Loucy (cell line): ENCODE measurements around the gene ALAD.

ENCODE experiments used
- H2AFZ ChIP-seq: fragments of 200-600 bp; sonication (generic); 2 replicates; pipeline ENCODE4 v1.6.0; 2016; ENCODE audit warnings: antibody characterized with exemption, mild to moderate bottlenecking, low read length, moderate library complexity
- H3F3A ChIP-seq: fragments of 200-600 bp; 2 replicates; pipeline ENCODE4 v1.6.0; 2016; ENCODE audit warnings: antibody characterized with exemption, low read depth, mild to moderate bottlenecking
- H3K27me3 ChIP-seq: fragments of 200-600 bp; sonication (generic); 2 replicates; pipeline ENCODE4 v1.6.1; 2014; ENCODE audit warnings: low read length, mild to moderate bottlenecking; ENCODE audit not compliant: insufficient read depth, poor library complexity, severe bottlenecking
- H3K36me3 ChIP-seq: fragments of 200-600 bp; sonication (generic); 2 replicates; pipeline ENCODE4 v1.6.1; 2016; ENCODE audit warnings: low read length; ENCODE audit not compliant: insufficient read depth
- H3K4me1 ChIP-seq: fragments of 200-600 bp; sonication (generic); 2 replicates; pipeline ENCODE4 v1.5.1; 2014; ENCODE audit warnings: low read length, mild to moderate bottlenecking; ENCODE audit not compliant: insufficient read depth, poor library complexity, severe bottlenecking
- H3K4me2 ChIP-seq: fragments of 200-600 bp; sonication (generic); 2 replicates; pipeline ENCODE4 v1.6.0; 2014; ENCODE audit warnings: antibody characterized with exemption, low read length, low read depth, mild to moderate bottlenecking; ENCODE audit not compliant: poor library complexity, severe bottlenecking
- H3K4me3 ChIP-seq: fragments of 200-600 bp; sonication (generic); 2 replicates; pipeline ENCODE4 v1.5.1; 2014; ENCODE audit warnings: low read length, mild to moderate bottlenecking, mixed read lengths; ENCODE audit not compliant: poor library complexity, severe bottlenecking
- H3K79me2 ChIP-seq: fragments of 200-600 bp; sonication (generic); 2 replicates; pipeline ENCODE4 v1.6.1; 2014; ENCODE audit warnings: low read length; ENCODE audit not compliant: insufficient read depth
- H3K9ac ChIP-seq: fragments of 200-600 bp; sonication (generic); 2 replicates; pipeline ENCODE4 v1.6.0; 2014; ENCODE audit warnings: mild to moderate bottlenecking, low read depth, low read length, moderate library complexity; ENCODE audit not compliant: poor library complexity, severe bottlenecking
- H3K9me2 ChIP-seq: fragments of 200-600 bp; sonication (generic); replicated peaks from 2 replicates; pipeline ENCODE4 v1.6.1; 2016; ENCODE audit warnings: low read depth, low read length, mixed read lengths
- H3K9me3 ChIP-seq: fragments of 200-600 bp; sonication (generic); 2 replicates; pipeline ENCODE4 v1.6.1; 2014; ENCODE audit warnings: mild to moderate bottlenecking, antibody characterized with exemption, low read length, low read depth; ENCODE audit not compliant: insufficient read depth
- H4K20me1 ChIP-seq: fragments of 200-600 bp; sonication (generic); 2 replicates; pipeline ENCODE4 v1.6.0; 2014; ENCODE audit warnings: antibody characterized with exemption, low read length, mild to moderate bottlenecking; ENCODE audit not compliant: insufficient read depth, poor library complexity, severe bottlenecking
- CTCF ChIP-seq: fragments of 200-600 bp; sonication (generic); conservative IDR thresholded peaks from 2 replicates; pipeline ENCODE4 v1.5.1; 2014; ENCODE audit warnings: mild to moderate bottlenecking, antibody characterized with exemption, low read length
- EZH2phosphoT487 ChIP-seq: fragments of 200-600 bp; IDR thresholded peaks from 2 replicates; pipeline ENCODE4 v1.6.1; 2018; ENCODE audit warnings: antibody characterized with exemption, mild to moderate bottlenecking, moderate library complexity, borderline replicate concordance

Gene ALAD

GRCh38 chr9:113425072-113425471 lies 24.0 kb upstream of the ALAD start:
- Histone ChIP-seq H3K9me2 (no peaks in the 10 kb centered on the region), H3K36me3 (no peaks in the 10 kb centered on the region), H3K27me3 (no peaks in the 10 kb centered on the region), H4K20me1 (no peaks in the 10 kb centered on the region), H2AFZ (peak overlapping the region; percentile 87), H3K4me2 (peak overlapping the region; percentile 87), H3F3A (no peaks in the 10 kb centered on the region), H3K4me3 (peak overlapping the region; percentile 63), H3K79me2 (no peaks in the 10 kb centered on the region), H3K9ac (peak overlapping the region; percentile 70), H3K4me1 (peaks cover 43% of the 10 kb centered on the region), H3K9me3 (no peaks in the 10 kb centered on the region)
- no peak for TF ChIP-seq EZH2phosphoT487
- TF ChIP-seq CTCF = no peak

- no peaks in the 10 kb centered on the region for H3K36me3 ChIP-seq
- no peak overlapping the region for H3K9ac ChIP-seq
- no peak overlapping the region for H3K4me2 ChIP-seq
- H3K4me1 ChIP-seq = peaks cover 28% of the 10 kb centered on the region
- TF ChIP-seq CTCF = no peak
- no peak for TF ChIP-seq EZH2phosphoT487
- H3K9me2 ChIP-seq = no peaks in the 10 kb centered on the region
- no peak overlapping the region for H2AFZ ChIP-seq
- H3F3A ChIP-seq = no peaks in the 10 kb centered on the region
- no peak overlapping the region for H3K4me3 ChIP-seq
- no peaks in the 10 kb centered on the region for H3K27me3 ChIP-seq
- no peaks in the 10 kb centered on the region for H4K20me1 ChIP-seq
- no peaks in the 10 kb centered on the region for H3K9me3 ChIP-seq
- no peaks in the 10 kb centered on the region for H3K79me2 ChIP-seq
Measured at GRCh38 chr9:113421726-113422125, 20.6 kb upstream of the ALAD start.

GRCh38 chr9:113417370-113417769 lies 16.3 kb upstream of the ALAD start:
- Histone ChIP-seq H3F3A (no peaks in the 10 kb centered on the region; the same call in 1 of the 2 replicates), H2AFZ (peak overlapping the region; percentile 80; the same call in 1 of the 2 replicates), H3K4me2 (no peak overlapping the region), H3K4me3 (no peak overlapping the region), H4K20me1 (no peaks in the 10 kb centered on the region), H3K27me3 (no peaks in the 10 kb centered on the region), H3K9ac (no peak overlapping the region), H3K36me3 (no peaks in the 10 kb centered on the region), H3K4me1 (peaks cover 16% of the 10 kb centered on the region), H3K9me2 (no peaks in the 10 kb centered on the region), H3K9me3 (no peaks in the 10 kb centered on the region), H3K79me2 (no peaks in the 10 kb centered on the region)
- TF ChIP-seq EZH2phosphoT487 (no peak), CTCF (peak; percentile 31)
